ENCODE data around the gene ADM.

ADM gene

GRCh38 chr11:10329935-10330334 lies 25.1 kb downstream of the ADM start:
- H3K4me3 ChIP-seq (ENCODE audit: low read depth, low read length): no peak overlapping the region
- no peak for DNase-seq (ENCODE audit: low read depth)
- TF ChIP-seq, protein P1, sequence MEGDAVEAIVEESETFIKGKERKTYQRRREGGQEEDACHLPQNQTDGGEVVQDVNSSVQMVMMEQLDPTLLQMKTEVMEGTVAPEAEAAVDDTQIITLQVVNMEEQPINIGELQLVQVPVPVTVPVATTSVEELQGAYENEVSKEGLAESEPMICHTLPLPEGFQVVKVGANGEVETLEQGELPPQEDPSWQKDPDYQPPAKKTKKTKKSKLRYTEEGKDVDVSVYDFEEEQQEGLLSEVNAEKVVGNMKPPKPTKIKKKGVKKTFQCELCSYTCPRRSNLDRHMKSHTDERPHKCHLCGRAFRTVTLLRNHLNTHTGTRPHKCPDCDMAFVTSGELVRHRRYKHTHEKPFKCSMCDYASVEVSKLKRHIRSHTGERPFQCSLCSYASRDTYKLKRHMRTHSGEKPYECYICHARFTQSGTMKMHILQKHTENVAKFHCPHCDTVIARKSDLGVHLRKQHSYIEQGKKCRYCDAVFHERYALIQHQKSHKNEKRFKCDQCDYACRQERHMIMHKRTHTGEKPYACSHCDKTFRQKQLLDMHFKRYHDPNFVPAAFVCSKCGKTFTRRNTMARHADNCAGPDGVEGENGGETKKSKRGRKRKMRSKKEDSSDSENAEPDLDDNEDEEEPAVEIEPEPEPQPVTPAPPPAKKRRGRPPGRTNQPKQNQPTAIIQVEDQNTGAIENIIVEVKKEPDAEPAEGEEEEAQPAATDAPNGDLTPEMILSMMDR (IDR thresholded peaks at IDR 0.05; ENCODE audit: insufficient read depth, low read depth, low read length, missing control alignments): no peak

DNA sequence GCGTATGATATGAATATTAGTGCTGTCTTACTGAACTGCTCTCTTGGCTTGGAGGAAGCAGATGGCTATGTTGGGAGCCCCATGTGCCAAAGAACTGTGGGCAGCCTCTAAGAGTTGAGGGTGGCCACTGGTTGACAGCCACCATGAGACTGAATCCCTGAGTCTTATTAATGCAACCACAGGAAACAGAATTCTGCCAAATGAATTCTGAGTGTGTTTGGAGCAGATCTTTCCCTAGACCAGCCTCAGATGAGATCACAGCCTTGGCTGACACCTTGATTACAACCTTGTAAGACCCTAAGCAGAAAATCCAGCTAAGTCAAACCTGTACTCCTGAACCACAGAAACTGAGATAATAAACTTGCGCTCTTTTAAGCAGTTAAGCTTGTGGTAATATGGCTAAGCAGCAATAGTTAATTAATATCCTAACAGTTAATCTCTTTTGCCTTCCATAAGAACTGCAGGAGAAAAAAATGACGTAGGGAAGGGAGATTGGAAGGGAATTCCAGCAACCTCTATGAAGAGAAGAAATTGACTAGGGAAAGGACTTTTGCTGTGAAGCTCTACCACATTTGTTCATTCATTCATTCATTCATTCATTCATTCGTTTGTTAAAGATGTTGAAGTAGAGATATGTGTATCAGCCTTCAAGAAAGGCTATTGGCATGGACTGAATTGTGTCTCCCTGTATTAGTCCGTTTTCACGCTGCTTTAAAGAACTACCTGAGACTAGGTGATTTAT lies 26.8 kb downstream of the ADM start:
- H3K4me3 ChIP-seq (ENCODE audit: low read depth, low read length): no peak overlapping the region
- DNase-seq (ENCODE audit: low read depth): no peak
- TF ChIP-seq, protein P1 (IDR thresholded peaks at IDR 0.05; ENCODE audit: insufficient read depth, low read depth, low read length, missing control alignments): no peak

DNA sequence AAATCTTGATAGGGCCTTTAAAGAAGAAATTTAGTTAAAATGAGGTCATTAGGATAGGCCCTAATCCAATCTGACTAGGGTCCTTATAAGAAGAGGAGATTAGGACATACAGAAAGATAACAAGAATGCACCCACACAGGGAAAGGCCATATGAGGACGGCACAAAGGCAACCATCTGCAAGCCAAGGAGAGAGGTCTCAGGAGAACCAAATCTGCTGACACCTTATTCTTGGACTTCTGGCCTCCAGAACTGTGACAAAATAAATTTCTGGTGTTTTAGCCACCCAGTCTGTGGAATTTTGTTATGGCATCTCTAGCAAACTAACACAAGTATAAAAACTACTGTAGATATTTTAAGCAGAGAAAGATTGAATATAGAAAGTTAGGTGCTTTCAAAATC lies 28.6 kb downstream of the ADM start:
- TF ChIP-seq, protein P1 (IDR thresholded peaks at IDR 0.05; ENCODE audit: insufficient read depth, low read depth, low read length, missing control alignments): no peak
- no peak overlapping the region for H3K4me3 ChIP-seq (ENCODE audit: low read depth, low read length)

DNA sequence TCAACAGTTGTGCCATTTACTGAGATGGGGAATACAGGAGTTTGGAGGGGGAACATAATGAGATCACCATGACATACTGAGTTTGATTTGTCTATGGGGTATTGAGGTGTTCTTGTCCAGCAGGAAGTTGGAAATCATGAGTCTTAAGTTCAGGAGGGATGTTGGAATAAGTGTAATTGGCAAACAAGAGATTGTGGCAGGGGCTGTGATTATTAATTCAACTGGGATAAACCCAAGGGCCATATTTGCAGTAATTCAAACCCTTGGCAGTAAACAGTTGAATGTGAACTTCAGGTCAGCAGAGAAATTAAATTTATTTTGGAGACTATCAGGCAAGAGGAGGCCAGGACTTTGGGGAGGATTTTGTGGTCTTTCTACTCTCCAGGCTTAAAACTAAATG lies 33.4 kb downstream of the ADM start:
- TF ChIP-seq, protein P1 (IDR thresholded peaks at IDR 0.05; ENCODE audit: insufficient read depth, low read depth, low read length, missing control alignments): no peak
- no peak for DNase-seq (ENCODE audit: low read depth)
- H3K4me3 ChIP-seq (ENCODE audit: low read depth, low read length): no peak overlapping the region

More for the DNA sequence above, 28.6 kb downstream of the ADM start:
- DNase-seq (ENCODE audit: low read depth): no peak

DNA sequence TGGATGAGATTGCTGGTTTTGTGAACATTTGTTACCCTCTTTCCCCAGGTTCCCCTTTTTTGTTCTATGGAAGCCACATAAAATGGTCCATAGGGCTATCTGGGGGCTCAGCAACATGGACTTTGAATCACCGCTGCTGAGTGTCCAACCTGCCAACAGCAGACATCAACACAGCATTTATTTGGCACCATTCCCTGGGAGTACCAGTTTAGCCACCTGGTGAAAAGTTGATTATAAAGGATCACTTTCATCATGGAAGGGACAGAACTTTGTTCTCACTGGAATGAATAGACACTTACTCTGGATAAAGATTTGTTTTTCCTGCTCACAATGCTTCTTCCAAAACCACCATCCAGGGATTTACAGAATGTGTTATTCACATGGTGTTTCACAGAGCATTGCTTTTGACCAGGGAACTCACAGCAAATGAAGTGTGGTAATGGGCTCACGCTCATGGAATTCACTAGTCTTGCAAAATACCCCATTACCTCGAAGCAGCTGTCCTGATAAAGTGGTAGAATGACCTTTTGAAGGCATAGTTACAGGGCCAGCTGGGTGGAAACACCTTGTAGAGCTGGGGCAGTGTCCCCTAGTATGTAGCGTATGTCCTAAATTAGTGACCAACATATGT lies 43.9 kb downstream of the ADM start:
- DNase-seq (ENCODE audit: low read depth): no peak
- TF ChIP-seq, protein P1 (IDR thresholded peaks at IDR 0.05; ENCODE audit: insufficient read depth, low read depth, low read length, missing control alignments): no peak
- H3K4me3 ChIP-seq (ENCODE audit: low read depth, low read length): no peak overlapping the region

DNA sequence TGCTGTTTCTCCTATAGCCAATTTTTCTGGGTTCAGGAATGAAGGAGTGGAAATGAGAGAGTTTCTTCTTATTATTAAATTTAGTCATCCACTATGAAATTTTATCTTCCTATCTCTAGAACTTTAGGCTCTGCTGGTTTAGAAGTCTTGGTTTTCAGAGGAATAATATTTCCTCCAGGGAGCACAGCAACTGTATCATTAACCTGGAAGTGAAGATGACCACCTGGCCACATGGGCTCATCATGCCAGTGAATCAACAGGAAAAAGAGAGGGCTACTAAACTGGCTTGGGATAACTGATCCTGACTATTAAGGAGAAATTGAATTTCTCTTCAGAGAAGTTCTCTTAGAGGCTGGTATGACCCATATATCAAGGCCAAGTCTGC lies 44.4 kb downstream of the ADM start:
- TF ChIP-seq, protein P1 (IDR thresholded peaks at IDR 0.05; ENCODE audit: insufficient read depth, low read depth, low read length, missing control alignments): no peak
- no peak for DNase-seq (ENCODE audit: low read depth)
- no peak overlapping the region for H3K4me3 ChIP-seq (ENCODE audit: low read depth, low read length)
